Liver (tissue), 9 donors: ENCODE results near the gene ADGRA1. TPM values are rescaled to one million over a fixed set of nuclear protein-coding genes. Genes with fewer than 3 reads are reported as not detected.
"Not testable (repeated sequence)": the region's sequence is repeated elsewhere in the genome, so short reads cannot be mapped to it uniquely, and the experiment has no call there.

Experiments
- DNase-seq: peaks from one replicate; pipeline ENCODE4 v3.0.0-alpha.2; 2017; ENCODE audit warnings: low spot score
- H3K27ac ChIP-seq, 2 donors: one replicate each; pipeline ENCODE4 v1.7.0; 2013; ENCODE audit warnings: inconsistent platforms in 2 of 2, low read length in 2 of 2, control low read depth in 1 of 2, low read depth in 1 of 2, mild to moderate bottlenecking in 1 of 2
- H3K27me3 ChIP-seq, 4 donors: one replicate each; pipeline versions ENCODE4 v1.6.1 to v1.7.0; 2013; ENCODE audit warnings: low read length in 3 of 4, inconsistent platforms in 1 of 4, mild to moderate bottlenecking in 1 of 4, moderate library complexity in 1 of 4; ENCODE audit not compliant: control insufficient read depth in 4 of 4, insufficient read depth in 4 of 4
- H3K36me3 ChIP-seq, 4 donors: one replicate each; pipeline versions ENCODE4 v1.6.1 to v1.7.0; 2013; ENCODE audit warnings: low read length in 3 of 4, mild to moderate bottlenecking in 3 of 4, low read depth in 1 of 4, moderate library complexity in 1 of 4; ENCODE audit not compliant: control insufficient read depth in 4 of 4, insufficient read depth in 3 of 4
- H3K4me1 ChIP-seq, 4 donors: one replicate each; pipeline versions ENCODE4 v1.6.1 to v1.7.0; 2013; ENCODE audit warnings: low read length in 3 of 4, mild to moderate bottlenecking in 3 of 4, moderate library complexity in 1 of 4; ENCODE audit not compliant: control insufficient read depth in 4 of 4, insufficient read depth in 4 of 4
- H3K4me3 ChIP-seq, 3 donors: one replicate each; pipeline versions ENCODE4 v1.6.1 to v1.7.0; 2013; ENCODE audit warnings: low read length in 3 of 3, control low read depth in 1 of 3, low read depth in 1 of 3, mild to moderate bottlenecking in 1 of 3
- H3K9ac ChIP-seq, 2 donors: one replicate each; pipeline ENCODE4 v1.7.0; 2013; ENCODE audit warnings: low read length in 2 of 2, mild to moderate bottlenecking in 2 of 2, moderate library complexity in 2 of 2, control low read depth in 1 of 2, low read depth in 1 of 2
- H3K9me3 ChIP-seq, 4 donors: one replicate each; pipeline versions ENCODE4 v1.6.1 to v1.7.0; 2013; ENCODE audit warnings: low read length in 3 of 4; ENCODE audit not compliant: control insufficient read depth in 4 of 4
- ATF3 ChIP-seq: IDR thresholded peaks from 2 replicates; pipeline ENCODE4 v1.6.1; 2016; ENCODE audit warnings: antibody characterized with exemption
- CTCF ChIP-seq: fragments of 150-350 bp; IDR thresholded peaks from 2 replicates; pipeline ENCODE4 v1.5.1; 2017; ENCODE audit warnings: improper control_type of control experiment, low read depth, low read length; ENCODE audit not compliant: missing input control
- EGR1 ChIP-seq, 2 donors: IDR thresholded peaks; 2 replicates each; pipeline ENCODE4 v1.6.1; 2016 to 2018; ENCODE audit warnings: antibody characterized with exemption in 2 of 2, low read depth in 2 of 2
- FOXA1 ChIP-seq: IDR thresholded peaks from 2 replicates; pipeline ENCODE4 v1.6.1; 2016; ENCODE audit warnings: antibody characterized with exemption
- FOXA2 ChIP-seq: IDR thresholded peaks from 2 replicates; pipeline ENCODE4 v1.6.1; 2016; ENCODE audit warnings: antibody characterized with exemption
- GABPA ChIP-seq, 2 donors: IDR thresholded peaks in 1 of 2; conservative IDR thresholded peaks in 1 of 2; 2 replicates each; pipeline ENCODE4 v1.6.1; 2016; ENCODE audit warnings: antibody characterized with exemption in 2 of 2, mild to moderate bottlenecking in 1 of 2, moderate library complexity in 1 of 2
- HNF4A ChIP-seq, 2 donors: conservative IDR thresholded peaks; 2 replicates each; pipeline ENCODE4 v1.6.1; 2016; ENCODE audit warnings: antibody characterized with exemption in 2 of 2, mild to moderate bottlenecking in 2 of 2
- HNF4G ChIP-seq: IDR thresholded peaks from 2 replicates; pipeline ENCODE4 v1.6.1; 2016; ENCODE audit warnings: antibody characterized with exemption
- JUND ChIP-seq, 2 donors: IDR thresholded peaks; 2 replicates each; pipeline ENCODE4 v1.6.1; 2016; ENCODE audit warnings: antibody characterized with exemption in 2 of 2
- MAX ChIP-seq: IDR thresholded peaks from 2 replicates; pipeline ENCODE4 v1.6.1; 2016; ENCODE audit warnings: antibody characterized with exemption
- NR2F2 ChIP-seq: IDR thresholded peaks from 2 replicates; pipeline ENCODE4 v1.6.1; 2016; ENCODE audit warnings: antibody characterized with exemption
- RAD21 ChIP-seq, 2 donors: IDR thresholded peaks; 2 replicates each; pipeline ENCODE4 v1.6.1; 2016; ENCODE audit warnings: antibody characterized with exemption in 2 of 2, mild to moderate bottlenecking in 2 of 2
- REST ChIP-seq: IDR thresholded peaks from 2 replicates; pipeline ENCODE4 v1.6.1; 2016; ENCODE audit warnings: antibody characterized with exemption, mild to moderate bottlenecking
- RXRA ChIP-seq, 2 donors: IDR thresholded peaks; 2 replicates each; pipeline ENCODE4 v1.6.1; 2017 to 2018; ENCODE audit warnings: antibody characterized with exemption in 2 of 2, mild to moderate bottlenecking in 1 of 2
- TAF1 ChIP-seq: conservative IDR thresholded peaks from 2 replicates; pipeline ENCODE4 v1.6.1; 2016; ENCODE audit warnings: antibody characterized with exemption, mild to moderate bottlenecking
- YY1 ChIP-seq: IDR thresholded peaks from 2 replicates; pipeline ENCODE4 v1.6.1; 2016; ENCODE audit warnings: antibody characterized with exemption, mild to moderate bottlenecking
- ZBTB33 ChIP-seq: IDR thresholded peaks from 2 replicates; pipeline ENCODE4 v1.6.1; 2016; ENCODE audit warnings: antibody characterized with exemption
- WGBS: extraction: QIAGEN DNeasy Blood & Tissue Kit; methylation state at CpG from one replicate; pipeline ENCODE4 v1.1.7; 2013; 5-methylcytosine and 5-hydroxymethylcytosine counted together
- polyA plus RNA-seq, 2 donors: library from polyadenylated mRNA; stranded (reverse) in 1 of 2; unstranded in 1 of 2; fragments of 200-250 nt in 1 of 2; fragments of >200 nt in 1 of 2; fragmentation: Nextera tagmentation in 1 of 2; extraction: Ambion mirVana in 1 of 2; gene quantifications; one replicate each; pipeline versions ENCODE4 v1.2.1 to v1.2.3, GENCODE V29; 2013 to 2015
- total RNA-seq, 2 donors: library from RNA; depleted of rRNA; stranded (reverse); fragments of >200 nt; gene quantifications; one replicate each; pipeline ENCODE4 v1.2.3, GENCODE V29; 2014
- donor health status: healthy.
- donor health status: healthy.
- donor health status: healthy.
- donor health status: healthy.
- donor health status: healthy.

ADGRA1 gene
- total and polyA plus RNA-seq, 4 donors, result 0.08 to 0.70 (median 0.12) TPM; not detected in 1

GRCh38 chr10:133135116-133135465, 47.4 kb downstream of the ADGRA1 start:
- Histone ChIP-seq H3K27ac (no peak overlapping the region), H3K27me3 (no peaks in the 10 kb centered on the region), H3K4me1 (no peaks in the 10 kb centered on the region), H3K36me3 (no peaks in the 10 kb centered on the region), H3K9me3 (no peaks in the 10 kb centered on the region), H3K9ac (no peak overlapping the region), H3K4me3 (no peak overlapping the region)
- 74% methylated on average over 8 of the region's 8 CpGs for WGBS
- no peak for TF ChIP-seq FOXA1
- TF ChIP-seq EGR1 (IDR thresholded peaks at IDR 0.05; ENCODE audit: low read depth in 2 of 2), result no peak
- no peak for TF ChIP-seq JUND (IDR thresholded peaks at IDR 0.05)
- no peak for TF ChIP-seq ATF3
- no peak for TF ChIP-seq HNF4A (conservative IDR thresholded peaks at IDR 0.05)
- no peak for TF ChIP-seq RXRA (IDR thresholded peaks at IDR 0.05)
- TF ChIP-seq REST, result no peak
- no peak for TF ChIP-seq CTCF
- TF ChIP-seq MAX, result no peak
- no peak for TF ChIP-seq YY1
- TF ChIP-seq NR2F2, result no peak
- TF ChIP-seq TAF1, result no peak
- no peak for TF ChIP-seq FOXA2
- TF ChIP-seq RAD21 (IDR thresholded peaks at IDR 0.05), result no peak
- TF ChIP-seq GABPA (IDR thresholded peaks at IDR 0.05 in 1 of 2, conservative IDR thresholded peaks at IDR 0.05 in 1 of 2), result no peak
- no peak for TF ChIP-seq HNF4G
- TF ChIP-seq ZBTB33, result no peak
- DNase-seq, result no peak

- H3K27ac ChIP-seq, H3K4me1 ChIP-seq, H3K9me3 ChIP-seq, DNase-seq, H3K9ac ChIP-seq, H3K27me3 ChIP-seq, H3K4me3 ChIP-seq, H3K36me3 ChIP-seq: not testable (repeated sequence)
- WGBS, result 86% methylated on average over 7 of the region's 12 CpGs
Observed at GRCh38 chr10:133137486-133138145, 49.9 kb downstream of the ADGRA1 start.
